Trophoblast cell (in vitro differentiated cells and primary cell): ENCODE results near the gene PHAX.

ENCODE experiments used
- DNase-seq, 2 donors: peaks; one replicate each; pipeline ENCODE4 v3.0.0-alpha.2; 2016
- H2AFZ ChIP-seq: 2 replicates; pipeline ENCODE4 v1.6.1; 2013; ENCODE audit warnings: low read length, moderate library complexity, mild to moderate bottlenecking; ENCODE audit not compliant: insufficient read depth, poor library complexity
- H2AK5ac ChIP-seq: 2 replicates; pipeline ENCODE4 v1.6.1; 2013; ENCODE audit warnings: mild to moderate bottlenecking, low read length
- H2BK120ac ChIP-seq: 2 replicates; pipeline ENCODE4 v1.6.1; 2013; ENCODE audit warnings: low read length, mild to moderate bottlenecking, moderate library complexity; ENCODE audit not compliant: insufficient read depth, poor library complexity
- H2BK12ac ChIP-seq: 2 replicates; pipeline ENCODE4 v1.6.1; 2013; ENCODE audit warnings: mild to moderate bottlenecking, low read length, moderate library complexity
- H2BK5ac ChIP-seq: 2 replicates; pipeline ENCODE4 v1.6.1; 2013; ENCODE audit warnings: low read length, low read depth, moderate library complexity, mild to moderate bottlenecking; ENCODE audit not compliant: poor library complexity
- H3K14ac ChIP-seq: 2 replicates; pipeline ENCODE4 v1.6.1; 2013; ENCODE audit warnings: mild to moderate bottlenecking, low read length
- H3K18ac ChIP-seq: 2 replicates; pipeline ENCODE4 v1.6.1; 2013; ENCODE audit warnings: mild to moderate bottlenecking, low read length
- H3K23ac ChIP-seq: 2 replicates; pipeline ENCODE4 v1.6.1; 2013; ENCODE audit warnings: low read length
- H3K27ac ChIP-seq: 2 replicates; pipeline ENCODE4 v1.5.1; 2013; ENCODE audit warnings: low read depth, mild to moderate bottlenecking, inconsistent platforms, low read length, moderate library complexity
- H3K27me3 ChIP-seq: 2 replicates; pipeline ENCODE4 v1.6.1; 2013; ENCODE audit warnings: inconsistent platforms, mild to moderate bottlenecking, low read length, moderate library complexity; ENCODE audit not compliant: insufficient read depth
- H3K36me3 ChIP-seq, 2 experiments: 1 replicate in 1 of 2; 2 replicates in 1 of 2; pipeline ENCODE4 v1.6.1; 2013; ENCODE audit warnings: low read length in 2 of 2, mild to moderate bottlenecking in 2 of 2, moderate library complexity in 1 of 2; ENCODE audit not compliant: insufficient read depth in 2 of 2, control insufficient read depth in 1 of 2
- H3K4ac ChIP-seq: 2 replicates; pipeline ENCODE4 v1.6.1; 2013; ENCODE audit warnings: low read depth, mild to moderate bottlenecking, low read length, moderate library complexity
- H3K4me1 ChIP-seq, 2 experiments: 1 replicate in 1 of 2; 2 replicates in 1 of 2; pipeline ENCODE4 v1.6.1; 2013; ENCODE audit warnings: low read length in 2 of 2, mild to moderate bottlenecking in 2 of 2, moderate library complexity in 1 of 2; ENCODE audit not compliant: insufficient read depth in 2 of 2, control insufficient read depth in 1 of 2
- H3K4me2 ChIP-seq: 2 replicates; pipeline ENCODE4 v1.6.1; 2013; ENCODE audit warnings: inconsistent platforms, mild to moderate bottlenecking, low read length, moderate library complexity
- H3K4me3 ChIP-seq: 2 replicates; pipeline ENCODE4 v1.5.1; 2013; ENCODE audit warnings: mild to moderate bottlenecking, low read depth, low read length, inconsistent platforms
- H3K79me1 ChIP-seq: one replicate; pipeline ENCODE4 v1.6.1; 2013; ENCODE audit warnings: low read length
- H3K79me2 ChIP-seq: 2 replicates; pipeline ENCODE4 v1.6.1; 2013; ENCODE audit warnings: low read length, mild to moderate bottlenecking; ENCODE audit not compliant: control insufficient read depth, insufficient read depth, poor library complexity
- H3K9ac ChIP-seq: 2 replicates; pipeline ENCODE4 v1.6.1; 2013; ENCODE audit warnings: mild to moderate bottlenecking, low read length
- H3K9me3 ChIP-seq: 2 replicates; pipeline ENCODE4 v1.6.1; 2013; ENCODE audit warnings: low read depth, mild to moderate bottlenecking, control low read depth, inconsistent platforms, low read length; ENCODE audit not compliant: insufficient read depth
- H4K12ac ChIP-seq: 2 replicates; pipeline ENCODE4 v1.6.1; 2013; ENCODE audit warnings: low read depth, mild to moderate bottlenecking, low read length, moderate library complexity
- H4K8ac ChIP-seq: 2 replicates; pipeline ENCODE4 v1.6.1; 2013; ENCODE audit warnings: low read depth, mild to moderate bottlenecking, low read length, moderate library complexity
- H4K91ac ChIP-seq: one replicate; pipeline ENCODE4 v1.6.1; 2013; ENCODE audit warnings: low read depth, mild to moderate bottlenecking, low read length, moderate library complexity
- WGBS: extraction: QIAGEN DNeasy Blood & Tissue Kit; methylation state at CpG from one replicate; pipeline ENCODE4 v1.1.7; 2013; ENCODE audit warnings: missing lambda C conversion rate; ENCODE audit not compliant: insufficient read length, insufficient coverage; ENCODE audit errors: extremely low coverage; 5-methylcytosine and 5-hydroxymethylcytosine counted together

The PHAX gene

GRCh38 chr5:126562823-126563222 lies 37.9 kb upstream of the PHAX start:
- Histone ChIP-seq H4K8ac (no peak overlapping the region), H3K4me1 (no peaks in the 10 kb centered on the region), H4K12ac (no peak overlapping the region), H3K23ac (no peak overlapping the region), H2AFZ (no peak overlapping the region), H3K79me1 (no peaks in the 10 kb centered on the region), H3K4me2 (no peak overlapping the region), H3K18ac (no peak overlapping the region), H2BK12ac (no peak overlapping the region), H3K4me3 (no peak overlapping the region), H2BK5ac (no peak overlapping the region), H3K27ac (no peak overlapping the region), H3K27me3 (no peaks in the 10 kb centered on the region), H3K4ac (no peak overlapping the region), H4K91ac (no peak overlapping the region), H2BK120ac (no peak overlapping the region), H3K9ac (no peak overlapping the region), H3K9me3 (no peaks in the 10 kb centered on the region), H3K36me3 (peaks cover 18 to 22% of the 10 kb centered on the region in 2 experiments), H3K14ac (no peak overlapping the region), H3K79me2 (no peaks in the 10 kb centered on the region), H2AK5ac (no peak overlapping the region)
- 100% methylated on average over 1 of the region's 2 CpGs for WGBS
- no peak for DNase-seq

GRCh38 chr5:126568206-126568755 lies 32.5 kb upstream of the PHAX start:
- Histone ChIP-seq H2AFZ (no peak overlapping the region), H2BK12ac (no peak overlapping the region), H4K8ac (no peak overlapping the region), H3K4ac (no peak overlapping the region), H3K27ac (no peak overlapping the region), H3K9me3 (no peaks in the 10 kb centered on the region), H3K27me3 (no peaks in the 10 kb centered on the region), H3K14ac (no peak overlapping the region), H2BK120ac (no peak overlapping the region), H3K79me2 (no peaks in the 10 kb centered on the region), H3K4me2 (no peak overlapping the region), H4K12ac (no peak overlapping the region), H3K79me1 (no peaks in the 10 kb centered on the region), H2AK5ac (no peak overlapping the region), H2BK5ac (no peak overlapping the region), H3K23ac (no peak overlapping the region), H3K9ac (no peak overlapping the region), H3K4me1 (no peaks in the 10 kb centered on the region), H4K91ac (no peak overlapping the region), H3K18ac (no peak overlapping the region), H3K36me3 (peaks cover 14 to 27% of the 10 kb centered on the region in 2 experiments), H3K4me3 (no peak overlapping the region)
- no CpG with 5 or more reads among the region's 4 CpGs for WGBS
- no peak for DNase-seq

DNA sequence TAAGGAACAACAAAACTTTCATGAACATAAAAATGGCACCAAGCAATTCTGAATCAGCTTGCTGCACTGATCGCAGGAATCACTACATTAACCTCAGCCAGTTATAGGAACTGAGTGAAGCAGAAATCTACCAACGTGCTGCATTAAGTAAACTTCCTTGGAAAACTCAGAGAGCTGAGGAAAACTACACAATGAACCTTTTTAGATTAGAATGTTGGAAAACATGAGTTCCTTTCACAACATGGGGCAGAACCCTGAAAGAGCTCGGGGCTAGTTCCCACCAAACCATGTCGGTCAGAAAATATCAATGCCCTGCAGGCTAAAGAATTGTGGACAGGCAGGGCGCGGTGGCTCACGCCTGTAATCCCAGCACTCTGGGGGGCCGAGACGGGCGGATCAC lies 25.1 kb upstream of the PHAX start:
- Histone ChIP-seq H3K79me1 (no peaks in the 10 kb centered on the region), H2BK120ac (no peak overlapping the region), H3K23ac (no peak overlapping the region), H3K4me3 (no peak overlapping the region), H3K9ac (no peak overlapping the region), H3K4ac (no peak overlapping the region), H4K8ac (no peak overlapping the region), H3K14ac (no peak overlapping the region), H2BK5ac (no peak overlapping the region), H3K27me3 (no peaks in the 10 kb centered on the region), H3K9me3 (no peaks in the 10 kb centered on the region), H3K27ac (no peak overlapping the region), H2AFZ (no peak overlapping the region), H3K79me2 (no peaks in the 10 kb centered on the region), H3K4me2 (no peak overlapping the region), H3K18ac (no peak overlapping the region), H3K36me3 (peaks cover 19 to 36% of the 10 kb centered on the region in 2 experiments), H2AK5ac (no peak overlapping the region), H4K12ac (no peak overlapping the region), H4K91ac (no peak overlapping the region), H3K4me1 (no peaks in the 10 kb centered on the region), H2BK12ac (no peak overlapping the region)
- no peak for DNase-seq
- no CpG with 5 or more reads among the region's 10 CpGs for WGBS

DNA sequence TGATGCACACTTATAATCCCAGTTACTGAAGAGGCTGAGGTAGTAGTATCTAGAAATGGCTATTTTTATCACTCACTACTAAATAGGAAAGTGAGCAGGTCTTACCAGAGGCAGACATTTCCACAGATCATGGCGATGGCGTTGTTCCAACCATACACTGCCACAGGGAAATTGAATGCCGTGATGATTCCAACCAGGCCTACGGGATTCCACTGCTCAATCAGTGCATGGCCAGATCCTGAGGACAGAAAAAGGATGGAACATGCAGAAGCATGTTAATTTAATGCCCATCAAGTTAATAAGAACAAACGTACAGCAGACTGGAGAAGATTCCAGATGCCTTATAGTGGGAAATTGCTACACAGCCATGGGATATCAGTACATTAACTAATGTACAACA lies 23.8 kb upstream of the PHAX start:
- H3K9me3 ChIP-seq = no peaks in the 10 kb centered on the region
- peaks cover 30 to 46% of the 10 kb centered on the region in 2 experiments for H3K36me3 ChIP-seq
- H2BK5ac ChIP-seq = no peak overlapping the region
- H3K4me1 ChIP-seq = no peaks in the 10 kb centered on the region
- H3K4ac ChIP-seq = no peak overlapping the region
- H3K23ac ChIP-seq = no peak overlapping the region
- no peak overlapping the region for H2BK12ac ChIP-seq
- H4K12ac ChIP-seq = no peak overlapping the region
- no peak for DNase-seq
- no peak overlapping the region for H3K9ac ChIP-seq
- no peak overlapping the region for H2BK120ac ChIP-seq
- H2AK5ac ChIP-seq = no peak overlapping the region
- no peak overlapping the region for H3K18ac ChIP-seq
- no peak overlapping the region for H2AFZ ChIP-seq
- H3K4me2 ChIP-seq = no peak overlapping the region
- no peaks in the 10 kb centered on the region for H3K27me3 ChIP-seq
- no peaks in the 10 kb centered on the region for H3K79me1 ChIP-seq
- no peak overlapping the region for H4K8ac ChIP-seq
- no peaks in the 10 kb centered on the region for H3K79me2 ChIP-seq
- no peak overlapping the region for H4K91ac ChIP-seq
- no CpG with 5 or more reads among the region's 5 CpGs for WGBS
- H3K14ac ChIP-seq = no peak overlapping the region
- no peak overlapping the region for H3K27ac ChIP-seq
- H3K4me3 ChIP-seq = no peak overlapping the region
